Thyroid gland (tissue), 4 donors: ENCODE data around the gene CASD1. TPM values are rescaled to one million over a fixed set of nuclear protein-coding genes. Genes with fewer than 3 reads are reported as not detected.

Experiments
- DNase-seq, 2 donors: peaks; one replicate each; pipeline ENCODE4 v3.0.0-alpha.2; 2019
- H3K27ac ChIP-seq, 3 donors: fragments of 200-600 bp; sonication (generic); 1 replicate in 2 of 3; 2 replicates in 1 of 3; pipeline ENCODE4 v1.5.1; 2016 to 2019; ENCODE audit warnings: mild to moderate bottlenecking in 1 of 3, moderate library complexity in 1 of 3
- H3K27me3 ChIP-seq: fragments of 200-600 bp; sonication (generic); one replicate; pipeline ENCODE4 v1.5.1; 2019
- H3K36me3 ChIP-seq, 2 donors: fragments of 200-600 bp; sonication (generic); one replicate each; pipeline ENCODE4 v1.5.1; 2016 to 2019
- H3K4me1 ChIP-seq, 2 donors: fragments of 200-600 bp; sonication (generic); one replicate each; pipeline ENCODE4 v1.5.1; 2017 to 2019
- H3K4me3 ChIP-seq, 3 donors: fragments of 200-600 bp; sonication (generic); replicated peaks in 1 of 3; 1 replicate in 2 of 3; 2 replicates in 1 of 3; pipeline ENCODE4 v1.5.1; 2016; ENCODE audit warnings: mild to moderate bottlenecking in 1 of 3
- H3K9me3 ChIP-seq: fragments of 200-600 bp; sonication (generic); one replicate; pipeline ENCODE4 v1.5.1; 2017
- POLR2A ChIP-seq, 2 donors: fragments of 450-650 bp; IDR thresholded peaks; one replicate each; pipeline ENCODE4 v1.6.1; 2017; ENCODE audit warnings: antibody characterized with exemption in 2 of 2, mild to moderate bottlenecking in 2 of 2, moderate library complexity in 1 of 2
- WGBS, 2 donors: methylation state at CpG; one replicate each; pipeline ENCODE4 v1.1.5; 2017; 5-methylcytosine and 5-hydroxymethylcytosine counted together
- intact Hi-C: fragments of 100-400 bp; cut with DNase I; formaldehyde crosslinking; loops from one replicate; pipeline ENCODE4 v1.15.1; 2023
- total RNA-seq, 4 donors: library from RNA; depleted of rRNA; stranded (reverse); fragments of >200 nt; gene quantifications; one replicate each; pipeline ENCODE4 v1.2.3, GENCODE V29; 2016
- TF ChIP-seq, protein P1 (sequence below), 6 experiments: fragments of 200-600 bp in 3 of 6; fragments of 450-650 bp in 3 of 6; sonication (generic) in 3 of 6; IDR thresholded peaks; one replicate each; pipeline ENCODE4 v1.5.1; 2016 to 2019; ENCODE audit warnings: antibody characterized with exemption in 6 of 6, mild to moderate bottlenecking in 2 of 6, inconsistent platforms in 1 of 6, moderate library complexity in 1 of 6

CASD1 gene
- total RNA-seq, 4 donors from 2014 or later, result 34.4 to 52.5 (median 39.0) TPM

DNA sequence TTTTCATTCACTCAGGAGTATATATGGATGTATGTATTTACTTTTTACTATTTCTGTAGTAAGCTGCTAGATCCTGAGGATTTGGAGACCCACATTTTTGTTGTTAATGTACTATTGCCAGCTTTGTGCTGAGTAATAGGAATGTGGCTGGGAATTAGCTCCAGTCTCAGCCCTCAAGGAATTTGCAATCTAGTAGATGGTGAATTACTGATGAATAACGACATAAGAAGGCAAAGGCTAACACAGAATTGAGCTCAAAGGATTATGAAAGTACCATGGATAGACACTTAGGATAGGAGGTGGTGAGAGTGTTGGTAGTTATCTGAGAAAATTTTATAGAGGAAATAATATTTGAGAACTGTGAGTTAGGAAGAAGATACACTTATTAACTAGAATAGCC lies 19.9 kb downstream of the CASD1 start:
- intact Hi-C loops, result no loop called here
- TF ChIP-seq POLR2A (IDR thresholded peaks at IDR 0.05), result no peak
- TF ChIP-seq, protein P1, sequence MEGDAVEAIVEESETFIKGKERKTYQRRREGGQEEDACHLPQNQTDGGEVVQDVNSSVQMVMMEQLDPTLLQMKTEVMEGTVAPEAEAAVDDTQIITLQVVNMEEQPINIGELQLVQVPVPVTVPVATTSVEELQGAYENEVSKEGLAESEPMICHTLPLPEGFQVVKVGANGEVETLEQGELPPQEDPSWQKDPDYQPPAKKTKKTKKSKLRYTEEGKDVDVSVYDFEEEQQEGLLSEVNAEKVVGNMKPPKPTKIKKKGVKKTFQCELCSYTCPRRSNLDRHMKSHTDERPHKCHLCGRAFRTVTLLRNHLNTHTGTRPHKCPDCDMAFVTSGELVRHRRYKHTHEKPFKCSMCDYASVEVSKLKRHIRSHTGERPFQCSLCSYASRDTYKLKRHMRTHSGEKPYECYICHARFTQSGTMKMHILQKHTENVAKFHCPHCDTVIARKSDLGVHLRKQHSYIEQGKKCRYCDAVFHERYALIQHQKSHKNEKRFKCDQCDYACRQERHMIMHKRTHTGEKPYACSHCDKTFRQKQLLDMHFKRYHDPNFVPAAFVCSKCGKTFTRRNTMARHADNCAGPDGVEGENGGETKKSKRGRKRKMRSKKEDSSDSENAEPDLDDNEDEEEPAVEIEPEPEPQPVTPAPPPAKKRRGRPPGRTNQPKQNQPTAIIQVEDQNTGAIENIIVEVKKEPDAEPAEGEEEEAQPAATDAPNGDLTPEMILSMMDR (IDR thresholded peaks at IDR 0.05), result no peak
- no peaks in the 10 kb centered on the region for H3K4me1 ChIP-seq
- DNase-seq, result no peak
- no peaks in the 10 kb centered on the region for H3K9me3 ChIP-seq
- H3K4me3 ChIP-seq, result no peak overlapping the region
- peaks cover 0 to 4% of the 10 kb centered on the region in 2 donors for H3K36me3 ChIP-seq
- WGBS, 2 donors, result 78 to 90% methylated on average over 1 of the region's 1 CpG
- no peak overlapping the region for H3K27ac ChIP-seq
- no peaks in the 10 kb centered on the region for H3K27me3 ChIP-seq

DNA sequence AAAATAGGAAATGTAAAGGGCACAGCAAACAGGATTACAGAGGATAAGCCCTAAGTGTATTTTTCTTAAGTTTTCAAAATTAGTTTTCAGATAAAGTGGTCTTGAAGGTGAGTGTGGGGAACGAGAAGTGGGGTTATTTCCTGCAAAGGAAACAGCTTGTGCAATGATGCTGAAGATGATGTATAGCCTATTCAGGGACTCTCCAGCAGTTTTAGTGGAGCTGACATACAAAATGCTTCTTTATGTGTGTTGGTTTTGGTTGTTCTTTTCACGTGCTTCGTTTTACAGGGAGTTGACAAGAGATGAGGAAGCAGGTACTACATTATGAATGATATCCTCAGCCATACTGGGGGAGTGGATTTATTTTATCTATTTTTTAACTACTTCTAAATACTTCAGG lies 20.5 kb downstream of the CASD1 start:
- intact Hi-C loops, result no loop called here
- H3K27me3 ChIP-seq, result no peaks in the 10 kb centered on the region
- TF ChIP-seq, protein P1 (IDR thresholded peaks at IDR 0.05), result no peak
- no peak for TF ChIP-seq POLR2A (IDR thresholded peaks at IDR 0.05)
- 82 to 89% methylated on average over 3 of the region's 3 CpGs for WGBS, 2 donors
- no peaks in the 10 kb centered on the region for H3K9me3 ChIP-seq
- DNase-seq, result no peak
- H3K4me1 ChIP-seq, result no peaks in the 10 kb centered on the region
- peaks cover 0 to 5% of the 10 kb centered on the region in 2 donors for H3K36me3 ChIP-seq
- no peak overlapping the region for H3K4me3 ChIP-seq
- H3K27ac ChIP-seq, result no peak overlapping the region

DNA sequence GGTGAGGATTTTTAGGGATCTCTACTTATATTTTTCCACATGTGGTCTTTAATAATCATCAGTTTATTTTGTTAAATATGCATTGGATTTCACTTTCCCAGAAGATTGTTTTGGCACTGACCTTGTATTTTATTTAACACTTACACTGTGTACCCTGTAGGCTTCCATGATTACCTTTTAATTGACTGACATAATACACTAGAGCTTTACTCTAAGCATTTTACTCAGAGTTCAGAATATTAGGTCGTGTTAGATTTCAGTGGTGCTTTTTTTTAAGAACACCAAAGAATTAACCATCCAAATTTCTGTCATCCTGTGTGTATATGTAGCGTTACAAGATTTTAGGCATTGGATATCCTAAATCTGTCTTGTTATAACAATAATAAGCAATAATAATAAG lies 23.1 kb downstream of the CASD1 start:
- no peaks in the 10 kb centered on the region for H3K9me3 ChIP-seq
- H3K4me3 ChIP-seq, result no peak overlapping the region
- intact Hi-C loops, result no loop called here
- WGBS, 2 donors, result 84 to 86% methylated on average over 2 of the region's 2 CpGs
- no peak for DNase-seq
- no peaks in the 10 kb centered on the region for H3K27me3 ChIP-seq
- no peaks in the 10 kb centered on the region for H3K4me1 ChIP-seq
- H3K27ac ChIP-seq, result no peak overlapping the region
- no peak for TF ChIP-seq POLR2A (IDR thresholded peaks at IDR 0.05)
- TF ChIP-seq, protein P1 (IDR thresholded peaks at IDR 0.05), result no peak
- H3K36me3 ChIP-seq, result peaks cover 4 to 11% of the 10 kb centered on the region in 2 donors

DNA sequence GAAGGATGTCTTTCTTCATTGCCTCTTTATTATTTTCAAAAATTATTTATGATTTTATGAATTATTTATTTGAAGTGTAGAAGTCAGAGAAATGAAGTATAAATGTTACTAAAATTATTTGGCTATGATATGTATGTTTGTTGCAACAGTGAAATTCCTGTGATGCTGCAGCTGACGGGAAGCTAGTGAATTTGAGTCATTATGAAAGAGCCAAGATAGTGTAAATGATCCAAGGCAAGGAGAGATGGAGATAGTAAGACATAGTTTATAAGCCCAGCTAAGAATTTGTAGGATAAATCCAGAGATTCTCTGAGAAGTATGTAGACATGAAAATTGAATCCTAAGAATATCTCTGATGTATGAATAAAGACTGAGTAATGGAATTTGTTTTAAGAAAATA lies 30.8 kb downstream of the CASD1 start:
- TF ChIP-seq POLR2A (IDR thresholded peaks at IDR 0.05), result no peak
- TF ChIP-seq, protein P1 (IDR thresholded peaks at IDR 0.05), result no peak
- Histone ChIP-seq H3K27ac (no peak overlapping the region), H3K9me3 (no peaks in the 10 kb centered on the region), H3K36me3 (peaks cover 4 to 6% of the 10 kb centered on the region in 2 donors), H3K4me1 (no peaks in the 10 kb centered on the region), H3K27me3 (no peaks in the 10 kb centered on the region), H3K4me3 (no peak overlapping the region)
- 89 to 92% methylated on average over 1 of the region's 1 CpG for WGBS, 2 donors
- intact Hi-C loops, result no loop called here
- DNase-seq, result no peak

DNA sequence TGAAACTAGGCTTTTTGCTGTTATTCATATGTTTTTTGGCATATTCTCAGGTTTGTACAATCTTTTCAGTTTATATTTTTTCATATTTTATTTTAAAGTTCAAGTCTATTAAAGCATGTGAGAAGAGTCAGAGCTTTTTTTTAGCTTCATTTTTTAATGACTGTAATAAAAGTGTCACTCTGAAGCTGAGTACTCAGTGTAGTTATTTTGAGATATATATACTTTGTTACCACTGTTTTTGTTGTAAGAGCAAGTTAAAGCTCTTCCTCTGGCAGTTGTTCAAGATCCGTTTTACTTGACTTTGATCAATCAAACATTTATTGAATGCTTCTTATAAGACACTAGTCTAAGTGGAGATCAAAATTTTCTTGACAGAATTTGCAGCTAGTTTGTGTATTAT lies 37.5 kb downstream of the CASD1 start:
- TF ChIP-seq, protein P1 (IDR thresholded peaks at IDR 0.05), result no peak
- no peak for TF ChIP-seq POLR2A (IDR thresholded peaks at IDR 0.05)
- DNase-seq, result no peak
- 63 to 69% methylated on average over 1 of the region's 1 CpG for WGBS, 2 donors
- no peaks in the 10 kb centered on the region for H3K4me1 ChIP-seq
- no peaks in the 10 kb centered on the region for H3K9me3 ChIP-seq
- H3K27ac ChIP-seq, result no peak overlapping the region
- no peaks in the 10 kb centered on the region for H3K36me3 ChIP-seq
- intact Hi-C loops, result no loop called here
- no peaks in the 10 kb centered on the region for H3K27me3 ChIP-seq
- no peak overlapping the region for H3K4me3 ChIP-seq
